Neural cell (in vitro differentiated cells): ENCODE results near the gene IQGAP2. TPM values are rescaled to one million over a fixed set of nuclear protein-coding genes. Genes with fewer than 3 reads are reported as not detected.

ENCODE experiments used
- H2AFZ ChIP-seq: fragments of 200-600, 300-800 bp; sonication (generic), shearing (Covaris generic); 2 replicates; pipeline ENCODE4 v1.6.0; 2014; ENCODE audit warnings: low read depth, mild to moderate bottlenecking, antibody characterized with exemption, low read length, moderate library complexity
- H3F3A ChIP-seq: fragments of 200-600 bp; shearing (Covaris generic); 2 replicates; pipeline ENCODE4 v1.6.1; 2016; ENCODE audit warnings: mild to moderate bottlenecking, moderate library complexity, mixed read lengths, antibody characterized with exemption, low read length; ENCODE audit not compliant: insufficient read depth, poor library complexity, severe bottlenecking
- H3K27ac ChIP-seq: fragments of 200-600, 300-800 bp; sonication (generic), shearing (Covaris generic); 2 replicates; pipeline ENCODE4 v1.5.1; 2014; ENCODE audit warnings: mild to moderate bottlenecking, low read length, moderate library complexity
- H3K27me3 ChIP-seq: fragments of 300-800, 200-600 bp; sonication (generic), shearing (Covaris generic); 2 replicates; pipeline ENCODE4 v1.6.0; 2014; ENCODE audit warnings: mild to moderate bottlenecking, low read depth, low read length, moderate library complexity; ENCODE audit not compliant: insufficient read depth
- H3K36me3 ChIP-seq: fragments of 300-800, 200-600 bp; sonication (generic), shearing (Covaris generic); 2 replicates; pipeline ENCODE4 v1.5.1; 2014; ENCODE audit warnings: mild to moderate bottlenecking, antibody characterized with exemption, low read length, moderate library complexity; ENCODE audit not compliant: insufficient read depth
- H3K4me2 ChIP-seq: fragments of 300-800, 200-600 bp; sonication (generic), shearing (Covaris generic); 2 replicates; pipeline ENCODE4 v1.6.0; 2014; ENCODE audit warnings: mild to moderate bottlenecking, low read length
- H3K4me3 ChIP-seq: fragments of 300-800, 200-600 bp; sonication (generic), shearing (Covaris generic); 2 replicates; pipeline ENCODE4 v1.5.1; 2014; ENCODE audit warnings: mild to moderate bottlenecking, low read length, moderate library complexity
- H3K79me2 ChIP-seq: fragments of 200-600 bp; shearing (Covaris generic); replicated peaks from 2 replicates; pipeline ENCODE4 v1.6.0; 2014; ENCODE audit warnings: mild to moderate bottlenecking, low read length, moderate library complexity; ENCODE audit not compliant: insufficient read depth
- H3K9ac ChIP-seq: fragments of 300-800, 200-600 bp; sonication (generic), shearing (Covaris generic); 2 replicates; pipeline ENCODE4 v1.6.1; 2016; ENCODE audit warnings: mild to moderate bottlenecking, low read length, mixed read lengths
- H3K9me2 ChIP-seq: fragments of 200-600 bp; shearing (Covaris generic); 2 replicates; pipeline ENCODE4 v1.6.1; 2016; ENCODE audit warnings: mild to moderate bottlenecking, low read length, mixed read lengths; ENCODE audit not compliant: insufficient read depth
- H3K9me3 ChIP-seq: fragments of 200-600, 300-800 bp; sonication (generic), shearing (Covaris generic); 2 replicates; pipeline ENCODE4 v1.6.1; 2016; ENCODE audit warnings: mild to moderate bottlenecking, mixed run types, low read length, moderate library complexity, mixed read lengths
- H4K20me1 ChIP-seq: fragments of 200-600 bp; shearing (Covaris generic); 2 replicates; pipeline ENCODE4 v1.6.1; 2016; ENCODE audit warnings: mild to moderate bottlenecking, mixed run types; ENCODE audit not compliant: insufficient read depth
- EP300 ChIP-seq: fragments of 450-650 bp; conservative IDR thresholded peaks from 2 replicates; pipeline ENCODE4 v1.6.1; 2014; ENCODE audit warnings: antibody characterized with exemption, mild to moderate bottlenecking, moderate library complexity; ENCODE audit not compliant: poor library complexity, severe bottlenecking
- EZH2 ChIP-seq: fragments of 200-600, 300-800 bp; shearing (Covaris generic), sonication (generic); IDR thresholded peaks from 2 replicates; pipeline ENCODE4 v1.6.1; 2014; ENCODE audit warnings: antibody characterized with exemption, low read length, borderline replicate concordance, mild to moderate bottlenecking; ENCODE audit not compliant: insufficient read depth, poor library complexity, severe bottlenecking
- MXI1 ChIP-seq: fragments of 450-650 bp; conservative IDR thresholded peaks from 2 replicates; pipeline ENCODE4 v1.6.1; 2014; ENCODE audit warnings: antibody characterized with exemption, mild to moderate bottlenecking; ENCODE audit not compliant: poor library complexity, severe bottlenecking
- POLR2AphosphoS5 ChIP-seq: IDR thresholded peaks from 2 replicates; pipeline ENCODE4 v1.6.1; 2012
- RAD21 ChIP-seq: fragments of 450-650 bp; conservative IDR thresholded peaks from 2 replicates; pipeline ENCODE4 v1.6.1; 2014; ENCODE audit warnings: antibody characterized with exemption, mild to moderate bottlenecking, moderate library complexity
- REST ChIP-seq: IDR thresholded peaks from 2 replicates; pipeline ENCODE4 v1.6.1; 2012; ENCODE audit warnings: borderline replicate concordance
- SMC3 ChIP-seq: fragments of 450-650 bp; conservative IDR thresholded peaks from 2 replicates; pipeline ENCODE4 v1.6.1; 2014; ENCODE audit warnings: antibody characterized with exemption, mild to moderate bottlenecking, moderate library complexity; ENCODE audit not compliant: poor library complexity
- TAF1 ChIP-seq: IDR thresholded peaks from 2 replicates; pipeline ENCODE4 v1.6.1; 2012; ENCODE audit warnings: low read depth
- polyA plus RNA-seq: library from polyadenylated mRNA; depleted of rRNA; stranded (reverse); fragments of >200 nt; gene quantifications from 2 replicates; pipeline ENCODE4 v1.2.3, GENCODE V29; 2014
- TF ChIP-seq, protein P1 (sequence below): fragments of 450-650 bp; IDR thresholded peaks from 2 replicates; pipeline ENCODE4 v1.5.1; 2014; ENCODE audit warnings: antibody characterized with exemption, mild to moderate bottlenecking, moderate library complexity; ENCODE audit not compliant: poor library complexity, severe bottlenecking

IQGAP2 gene
- polyA plus RNA-seq, 1 donor from 2014 or later, result 5.2 TPM

GRCh38 chr5:76393035-76393680, 9.9 kb upstream of the IQGAP2 start:
- Histone ChIP-seq H3K27ac (no peak overlapping the region), H3K4me2 (no peak overlapping the region), H3K4me3 (no peak overlapping the region), H3F3A (no peaks in the 10 kb centered on the region), H3K9me2 (no peaks in the 10 kb centered on the region), H3K9me3 (no peaks in the 10 kb centered on the region), H4K20me1 (no peaks in the 10 kb centered on the region), H3K27me3 (no peaks in the 10 kb centered on the region), H3K79me2 (no peaks in the 10 kb centered on the region), H3K36me3 (no peaks in the 10 kb centered on the region), H3K9ac (no peak overlapping the region), H2AFZ (no peak overlapping the region)
- no peak for TF ChIP-seq RAD21
- no peak for TF ChIP-seq EP300
- TF ChIP-seq REST, result no peak
- TF ChIP-seq MXI1, result no peak
- no peak for TF ChIP-seq EZH2
- TF ChIP-seq TAF1, result no peak
- TF ChIP-seq SMC3, result no peak
- no peak for TF ChIP-seq POLR2AphosphoS5
- TF ChIP-seq, protein P1, sequence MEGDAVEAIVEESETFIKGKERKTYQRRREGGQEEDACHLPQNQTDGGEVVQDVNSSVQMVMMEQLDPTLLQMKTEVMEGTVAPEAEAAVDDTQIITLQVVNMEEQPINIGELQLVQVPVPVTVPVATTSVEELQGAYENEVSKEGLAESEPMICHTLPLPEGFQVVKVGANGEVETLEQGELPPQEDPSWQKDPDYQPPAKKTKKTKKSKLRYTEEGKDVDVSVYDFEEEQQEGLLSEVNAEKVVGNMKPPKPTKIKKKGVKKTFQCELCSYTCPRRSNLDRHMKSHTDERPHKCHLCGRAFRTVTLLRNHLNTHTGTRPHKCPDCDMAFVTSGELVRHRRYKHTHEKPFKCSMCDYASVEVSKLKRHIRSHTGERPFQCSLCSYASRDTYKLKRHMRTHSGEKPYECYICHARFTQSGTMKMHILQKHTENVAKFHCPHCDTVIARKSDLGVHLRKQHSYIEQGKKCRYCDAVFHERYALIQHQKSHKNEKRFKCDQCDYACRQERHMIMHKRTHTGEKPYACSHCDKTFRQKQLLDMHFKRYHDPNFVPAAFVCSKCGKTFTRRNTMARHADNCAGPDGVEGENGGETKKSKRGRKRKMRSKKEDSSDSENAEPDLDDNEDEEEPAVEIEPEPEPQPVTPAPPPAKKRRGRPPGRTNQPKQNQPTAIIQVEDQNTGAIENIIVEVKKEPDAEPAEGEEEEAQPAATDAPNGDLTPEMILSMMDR, result no peak

DNA sequence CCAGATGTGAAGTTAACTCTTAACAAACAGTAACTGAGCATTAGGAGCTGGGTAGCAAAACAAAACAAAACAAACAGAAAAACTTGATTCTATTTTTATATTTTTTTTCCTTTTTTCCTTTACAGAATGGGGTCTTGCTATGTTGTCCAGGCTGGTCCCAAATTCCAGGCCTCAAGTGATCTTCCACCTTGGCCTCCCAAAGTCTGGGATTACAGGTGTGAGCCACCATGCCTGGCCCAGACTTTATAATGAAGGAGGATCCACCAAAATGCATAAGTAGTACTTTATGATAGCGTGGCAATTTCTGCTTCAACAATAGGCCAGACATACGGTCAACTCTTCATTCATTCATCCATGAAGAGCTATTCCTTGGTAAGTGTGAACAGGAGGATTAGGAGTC, 5.9 kb upstream of the IQGAP2 start:
- no peaks in the 10 kb centered on the region for H3K36me3 ChIP-seq
- H3K9ac ChIP-seq, result no peak overlapping the region
- H3K27me3 ChIP-seq, result peaks cover 4% of the 10 kb centered on the region
- H3K9me3 ChIP-seq, result no peaks in the 10 kb centered on the region
- no peak overlapping the region for H3K27ac ChIP-seq
- no peaks in the 10 kb centered on the region for H3K9me2 ChIP-seq
- H3K4me3 ChIP-seq, result no peak overlapping the region
- H4K20me1 ChIP-seq, result no peaks in the 10 kb centered on the region
- no peak overlapping the region for H3K4me2 ChIP-seq
- H2AFZ ChIP-seq, result no peak overlapping the region
- no peak for TF ChIP-seq TAF1
- TF ChIP-seq POLR2AphosphoS5, result no peak
- no peak for TF ChIP-seq SMC3
- TF ChIP-seq, protein P1, result no peak
- no peak for TF ChIP-seq REST
- TF ChIP-seq EP300, result no peak
- no peak for TF ChIP-seq EZH2
- no peak for TF ChIP-seq RAD21
- no peak for TF ChIP-seq MXI1
- no peaks in the 10 kb centered on the region for H3F3A ChIP-seq
- H3K79me2 ChIP-seq, result no peaks in the 10 kb centered on the region
